PFSK-1 (cell line): ENCODE data around the gene NINJ2.

Experiments used
- FOXP2 ChIP-seq: optimal IDR thresholded peaks from 2 replicates; pipeline ENCODE3; 2011; ENCODE audit warnings: borderline replicate concordance, control low read depth, inconsistent platforms; ENCODE audit not compliant: insufficient read depth; ENCODE audit errors: extremely low read length, extremely low read depth
- POLR2AphosphoS5 ChIP-seq: IDR thresholded peaks from 2 replicates; pipeline ENCODE4 v1.6.1; 2012; ENCODE audit warnings: low read depth, mild to moderate bottlenecking, control low read depth, low read length, moderate library complexity
- SIN3A ChIP-seq: IDR thresholded peaks from 2 replicates; pipeline ENCODE4 v1.6.1; 2012; ENCODE audit warnings: mild to moderate bottlenecking, low read length, moderate library complexity, borderline replicate concordance; ENCODE audit not compliant: insufficient read depth
- TAF1 ChIP-seq: IDR thresholded peaks from 2 replicates; pipeline ENCODE4 v1.6.1; 2012; ENCODE audit warnings: low read length, control low read depth, borderline replicate concordance; ENCODE audit not compliant: insufficient read depth
- TF ChIP-seq, protein P1 (sequence below), 2 experiments: IDR thresholded peaks; 2 replicates each; pipeline versions ENCODE4 v1.6.1 to v1.8.0; 2011 to 2012; ENCODE audit warnings: low read depth in 2 of 2, low read length in 2 of 2, control low read depth in 1 of 2, inconsistent platforms in 1 of 2, mild to moderate bottlenecking in 1 of 2, moderate library complexity in 1 of 2; ENCODE audit not compliant: insufficient read depth in 1 of 2

Gene NINJ2

DNA sequence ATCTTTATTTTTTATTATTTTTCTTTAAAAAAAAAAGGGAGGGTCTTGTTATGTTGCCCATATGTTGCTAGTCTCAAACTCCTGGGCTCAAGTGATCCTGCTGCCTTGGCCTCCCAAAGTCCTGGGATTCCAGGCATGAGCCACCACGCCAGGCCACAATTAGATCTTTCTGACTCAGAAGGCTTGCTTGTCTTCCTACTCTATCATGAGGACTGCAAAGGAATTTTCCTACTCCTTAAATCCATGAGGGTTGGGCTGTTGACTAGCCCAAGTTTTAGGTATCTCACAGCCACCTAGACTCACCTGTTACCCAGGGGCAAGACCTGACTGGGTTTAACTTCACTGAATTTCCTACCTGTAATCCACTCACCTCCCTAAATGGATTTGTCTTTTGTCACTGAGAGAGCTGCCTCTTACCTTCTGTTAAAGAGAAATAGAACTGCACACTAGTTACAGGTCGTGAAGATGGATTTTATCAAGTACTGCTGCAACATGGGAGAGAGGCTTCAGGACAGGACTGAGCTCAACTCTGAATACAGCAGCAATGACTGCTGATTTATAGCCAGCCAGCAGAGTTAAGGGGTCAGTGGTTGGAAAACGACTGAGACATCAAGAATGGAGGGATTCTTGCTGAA, 131.2 kb downstream of the NINJ2 start:
- no peak for TF ChIP-seq FOXP2
- no peak for TF ChIP-seq POLR2AphosphoS5
- TF ChIP-seq, protein P1, sequence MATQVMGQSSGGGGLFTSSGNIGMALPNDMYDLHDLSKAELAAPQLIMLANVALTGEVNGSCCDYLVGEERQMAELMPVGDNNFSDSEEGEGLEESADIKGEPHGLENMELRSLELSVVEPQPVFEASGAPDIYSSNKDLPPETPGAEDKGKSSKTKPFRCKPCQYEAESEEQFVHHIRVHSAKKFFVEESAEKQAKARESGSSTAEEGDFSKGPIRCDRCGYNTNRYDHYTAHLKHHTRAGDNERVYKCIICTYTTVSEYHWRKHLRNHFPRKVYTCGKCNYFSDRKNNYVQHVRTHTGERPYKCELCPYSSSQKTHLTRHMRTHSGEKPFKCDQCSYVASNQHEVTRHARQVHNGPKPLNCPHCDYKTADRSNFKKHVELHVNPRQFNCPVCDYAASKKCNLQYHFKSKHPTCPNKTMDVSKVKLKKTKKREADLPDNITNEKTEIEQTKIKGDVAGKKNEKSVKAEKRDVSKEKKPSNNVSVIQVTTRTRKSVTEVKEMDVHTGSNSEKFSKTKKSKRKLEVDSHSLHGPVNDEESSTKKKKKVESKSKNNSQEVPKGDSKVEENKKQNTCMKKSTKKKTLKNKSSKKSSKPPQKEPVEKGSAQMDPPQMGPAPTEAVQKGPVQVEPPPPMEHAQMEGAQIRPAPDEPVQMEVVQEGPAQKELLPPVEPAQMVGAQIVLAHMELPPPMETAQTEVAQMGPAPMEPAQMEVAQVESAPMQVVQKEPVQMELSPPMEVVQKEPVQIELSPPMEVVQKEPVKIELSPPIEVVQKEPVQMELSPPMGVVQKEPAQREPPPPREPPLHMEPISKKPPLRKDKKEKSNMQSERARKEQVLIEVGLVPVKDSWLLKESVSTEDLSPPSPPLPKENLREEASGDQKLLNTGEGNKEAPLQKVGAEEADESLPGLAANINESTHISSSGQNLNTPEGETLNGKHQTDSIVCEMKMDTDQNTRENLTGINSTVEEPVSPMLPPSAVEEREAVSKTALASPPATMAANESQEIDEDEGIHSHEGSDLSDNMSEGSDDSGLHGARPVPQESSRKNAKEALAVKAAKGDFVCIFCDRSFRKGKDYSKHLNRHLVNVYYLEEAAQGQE (IDR thresholded peaks at IDR 0.05; ENCODE audit: insufficient read depth in 1 of 2, low read depth in 2 of 2, low read length in 2 of 2) = no peak
- no peak for TF ChIP-seq TAF1
- no peak for TF ChIP-seq SIN3A

DNA sequence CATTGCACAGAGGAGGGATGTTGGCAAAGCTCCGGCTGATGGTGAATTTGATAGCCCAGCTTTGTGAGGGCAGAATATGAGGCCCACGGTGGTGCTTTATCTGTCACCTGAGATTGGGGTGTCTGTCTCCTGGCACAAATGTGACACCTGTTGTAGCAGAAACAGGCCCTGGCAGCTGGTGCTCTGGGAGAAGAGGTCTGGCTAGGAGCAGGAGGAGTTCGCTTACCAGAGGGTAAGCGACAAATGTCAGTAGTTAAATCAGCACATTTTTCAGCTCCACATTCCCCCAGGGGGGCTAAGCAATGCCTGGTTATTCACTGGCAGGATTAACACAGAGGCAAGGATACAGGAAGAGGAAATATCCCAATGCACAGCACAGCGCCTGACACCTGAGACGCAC, 132.4 kb downstream of the NINJ2 start:
- TF ChIP-seq POLR2AphosphoS5 = no peak
- TF ChIP-seq FOXP2 = no peak
- TF ChIP-seq, protein P1 (IDR thresholded peaks at IDR 0.05; ENCODE audit: insufficient read depth in 1 of 2, low read depth in 2 of 2, low read length in 2 of 2) = no peak
- TF ChIP-seq TAF1 = no peak
- TF ChIP-seq SIN3A = no peak

DNA sequence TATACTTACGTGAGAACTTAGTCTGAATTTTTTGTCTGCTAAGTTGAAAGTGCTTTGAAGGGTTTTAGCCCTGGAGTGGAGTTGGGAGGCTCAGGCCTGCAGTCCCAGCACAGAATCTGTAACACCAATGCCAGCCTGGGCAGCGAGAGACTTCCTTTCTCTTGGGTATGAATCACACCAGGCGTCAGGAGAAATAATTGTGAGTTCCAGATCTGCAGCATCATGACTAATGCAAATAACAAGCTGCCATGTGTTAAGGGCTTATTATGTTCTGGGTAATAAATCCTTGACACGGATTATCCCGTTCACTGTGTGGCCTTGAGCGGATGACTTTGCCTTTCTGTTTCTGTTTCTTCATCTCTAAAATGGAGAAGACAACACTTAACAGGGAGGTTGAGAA, 132.9 kb downstream of the NINJ2 start:
- TF ChIP-seq TAF1 (no peak), SIN3A (no peak), POLR2AphosphoS5 (no peak), FOXP2 (no peak)
- TF ChIP-seq, protein P1 (IDR thresholded peaks at IDR 0.05; ENCODE audit: insufficient read depth in 1 of 2, low read depth in 2 of 2, low read length in 2 of 2) = no peak

DNA sequence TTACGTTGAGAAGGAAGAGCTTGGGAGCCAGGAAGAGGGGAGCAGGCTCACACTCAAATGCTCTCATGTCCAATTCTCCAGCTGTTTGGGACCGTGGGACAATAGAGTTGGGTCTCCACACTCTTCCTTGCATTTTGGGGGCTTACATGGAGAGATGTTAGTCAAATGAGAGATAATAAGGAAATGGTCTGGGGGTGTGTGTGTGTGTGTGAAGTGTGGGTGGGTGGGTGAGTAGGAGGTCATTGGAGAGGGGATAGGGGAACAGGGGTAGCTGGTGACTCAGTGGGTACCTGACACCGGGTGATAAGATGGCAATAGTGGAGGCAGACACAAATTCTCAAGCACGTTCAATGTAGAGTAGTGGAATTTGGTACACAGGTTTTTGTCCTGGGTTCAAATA, 135.5 kb downstream of the NINJ2 start:
- TF ChIP-seq, protein P1 (IDR thresholded peaks at IDR 0.05; ENCODE audit: insufficient read depth in 1 of 2, low read depth in 2 of 2, low read length in 2 of 2) = no peak
- TF ChIP-seq FOXP2 (no peak), POLR2AphosphoS5 (no peak), TAF1 (no peak), SIN3A (no peak)
